Measurements from ENCODE around the gene SMG6.

DNA sequence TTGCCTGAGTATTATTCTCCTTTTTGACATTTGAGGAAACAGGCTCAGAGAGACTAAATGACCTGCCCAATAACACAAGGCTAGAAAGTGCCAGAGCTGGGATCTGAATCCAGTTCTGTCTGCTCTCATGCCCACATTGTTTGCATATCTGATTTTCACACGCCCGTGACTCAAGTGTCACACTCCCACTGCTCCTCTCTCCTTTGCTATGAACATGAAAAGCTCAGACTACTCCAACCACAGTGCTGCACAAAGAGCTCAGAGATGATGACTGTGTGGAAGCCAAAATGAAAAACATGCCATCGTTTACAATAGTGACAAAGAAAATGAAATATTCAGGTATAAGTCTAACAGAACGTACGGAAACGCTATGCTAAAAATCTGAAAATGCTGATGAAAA, 107.9 kb downstream of the SMG6 start:
- TF ChIP-seq, protein P1, sequence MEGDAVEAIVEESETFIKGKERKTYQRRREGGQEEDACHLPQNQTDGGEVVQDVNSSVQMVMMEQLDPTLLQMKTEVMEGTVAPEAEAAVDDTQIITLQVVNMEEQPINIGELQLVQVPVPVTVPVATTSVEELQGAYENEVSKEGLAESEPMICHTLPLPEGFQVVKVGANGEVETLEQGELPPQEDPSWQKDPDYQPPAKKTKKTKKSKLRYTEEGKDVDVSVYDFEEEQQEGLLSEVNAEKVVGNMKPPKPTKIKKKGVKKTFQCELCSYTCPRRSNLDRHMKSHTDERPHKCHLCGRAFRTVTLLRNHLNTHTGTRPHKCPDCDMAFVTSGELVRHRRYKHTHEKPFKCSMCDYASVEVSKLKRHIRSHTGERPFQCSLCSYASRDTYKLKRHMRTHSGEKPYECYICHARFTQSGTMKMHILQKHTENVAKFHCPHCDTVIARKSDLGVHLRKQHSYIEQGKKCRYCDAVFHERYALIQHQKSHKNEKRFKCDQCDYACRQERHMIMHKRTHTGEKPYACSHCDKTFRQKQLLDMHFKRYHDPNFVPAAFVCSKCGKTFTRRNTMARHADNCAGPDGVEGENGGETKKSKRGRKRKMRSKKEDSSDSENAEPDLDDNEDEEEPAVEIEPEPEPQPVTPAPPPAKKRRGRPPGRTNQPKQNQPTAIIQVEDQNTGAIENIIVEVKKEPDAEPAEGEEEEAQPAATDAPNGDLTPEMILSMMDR (IDR thresholded peaks at IDR 0.05; ENCODE audit: control extremely low read depth in 1 of 3, insufficient read depth in 1 of 3, low read depth in 1 of 3, low read length in 3 of 3): no peak
- TF ChIP-seq POLR2AphosphoS5 (IDR thresholded peaks at IDR 0.05; ENCODE audit: low read depth, low read length) (no peak), CTBP2 (IDR thresholded peaks at IDR 0.05; ENCODE audit: borderline replicate concordance, insufficient read depth, insufficient read length, low read length) (no peak), KDM1A (IDR thresholded peaks at IDR 0.05; ENCODE audit: borderline replicate concordance, low read length) (no peak)
